Measurements from ENCODE around the gene CPSF4. TPM values are rescaled to one million over a fixed set of nuclear protein-coding genes. Genes with fewer than 3 reads are reported as not detected.
A peak's percentile ranks its signal among the peaks of the same experiment; 100 is the strongest.

Gene CPSF4
- polyA plus RNA-seq, 3 donors: 11.6 to 56.3 (median 12.3) TPM

DNA sequence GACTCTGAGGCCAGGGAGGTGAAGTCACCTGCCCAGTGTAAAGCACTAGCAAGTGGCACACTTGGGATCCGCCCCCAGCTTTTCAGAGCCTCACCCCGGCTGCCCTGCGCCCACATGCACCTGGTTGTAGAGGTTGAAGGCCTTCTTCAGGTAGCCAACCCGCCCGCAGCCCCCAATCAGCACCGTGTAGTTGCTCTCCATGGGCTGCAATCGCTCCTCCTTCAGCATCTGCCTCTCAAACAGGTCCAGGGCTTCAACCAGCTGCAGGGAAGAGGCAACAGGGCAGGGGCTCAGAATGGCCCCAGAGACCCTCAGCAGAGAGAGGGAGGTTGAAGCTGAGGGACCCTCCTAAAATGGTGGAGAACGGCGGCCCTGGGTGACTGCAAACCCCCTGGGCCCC lies 5.6 kb upstream of the CPSF4 start:
- peak overlapping the region in 1 of 7 donors; percentile 6 for H3K27ac Mint-ChIP-seq
- Histone ChIP-seq H3K27me3 (ENCODE audit: control insufficient read depth in 2 of 2, insufficient read depth in 2 of 2, low read length in 2 of 2) (no peaks in the 10 kb centered on the region), H3K4me3 (replicated peaks in 1 of 3; ENCODE audit: low read depth in 2 of 3, low read length in 3 of 3) (no peak overlapping the region), H3K27ac (ENCODE audit: low read depth in 1 of 2, low read length in 2 of 2) (no peak overlapping the region), H3K4me2 (replicated peaks; ENCODE audit: extremely low read depth, low read length, poor library complexity, severe bottlenecking) (no peak overlapping the region), H3K9me3 (replicated peaks in 1 of 2; ENCODE audit: control insufficient read depth in 1 of 2, insufficient read depth in 1 of 2, low read length in 2 of 2) (no peaks in the 10 kb centered on the region), H3K36me3 (replicated peaks in 1 of 2; ENCODE audit: control insufficient read depth in 1 of 2, insufficient read depth in 2 of 2, low read length in 2 of 2) (peaks cover 59 to 66% of the 10 kb centered on the region in 2 donors), H4K20me1 (ENCODE audit: insufficient read depth, low read length) (no peaks in the 10 kb centered on the region), H3K79me2 (ENCODE audit: insufficient read depth, low read length) (peaks cover 8% of the 10 kb centered on the region), H2AFZ (ENCODE audit: insufficient read depth, low read depth, low read length, poor library complexity, severe bottlenecking) (no peak overlapping the region), H3K4me1 (ENCODE audit: control insufficient read depth in 1 of 2, insufficient read depth in 2 of 2, low read length in 2 of 2) (peaks cover 7 to 10% of the 10 kb centered on the region in 2 donors), H3K9ac (ENCODE audit: insufficient read depth, low read length, poor library complexity, severe bottlenecking) (no peak overlapping the region)
- WGBS (ENCODE audit: insufficient coverage): no CpG with 5 or more reads among the region's 9 CpGs
- H3K36me3 Mint-ChIP-seq: peaks cover 51 to 61% of the 10 kb centered on the region in 2 donors
- H3K9me3 Mint-ChIP-seq: no peaks in the 10 kb centered on the region
- no peak for DNase-seq
- H3K4me1 Mint-ChIP-seq: peaks cover 11% of the 10 kb centered on the region
- no peak overlapping the region for H3K4me3 Mint-ChIP-seq
- H3K27me3 Mint-ChIP-seq (ENCODE audit: low read depth in 3 of 3): no peaks in the 10 kb centered on the region
- intact Hi-C loops (cut with micrococcal nuclease): no loop called here
- TF ChIP-seq, protein P1, sequence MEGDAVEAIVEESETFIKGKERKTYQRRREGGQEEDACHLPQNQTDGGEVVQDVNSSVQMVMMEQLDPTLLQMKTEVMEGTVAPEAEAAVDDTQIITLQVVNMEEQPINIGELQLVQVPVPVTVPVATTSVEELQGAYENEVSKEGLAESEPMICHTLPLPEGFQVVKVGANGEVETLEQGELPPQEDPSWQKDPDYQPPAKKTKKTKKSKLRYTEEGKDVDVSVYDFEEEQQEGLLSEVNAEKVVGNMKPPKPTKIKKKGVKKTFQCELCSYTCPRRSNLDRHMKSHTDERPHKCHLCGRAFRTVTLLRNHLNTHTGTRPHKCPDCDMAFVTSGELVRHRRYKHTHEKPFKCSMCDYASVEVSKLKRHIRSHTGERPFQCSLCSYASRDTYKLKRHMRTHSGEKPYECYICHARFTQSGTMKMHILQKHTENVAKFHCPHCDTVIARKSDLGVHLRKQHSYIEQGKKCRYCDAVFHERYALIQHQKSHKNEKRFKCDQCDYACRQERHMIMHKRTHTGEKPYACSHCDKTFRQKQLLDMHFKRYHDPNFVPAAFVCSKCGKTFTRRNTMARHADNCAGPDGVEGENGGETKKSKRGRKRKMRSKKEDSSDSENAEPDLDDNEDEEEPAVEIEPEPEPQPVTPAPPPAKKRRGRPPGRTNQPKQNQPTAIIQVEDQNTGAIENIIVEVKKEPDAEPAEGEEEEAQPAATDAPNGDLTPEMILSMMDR (IDR thresholded peaks at IDR 0.05): no peak

DNA sequence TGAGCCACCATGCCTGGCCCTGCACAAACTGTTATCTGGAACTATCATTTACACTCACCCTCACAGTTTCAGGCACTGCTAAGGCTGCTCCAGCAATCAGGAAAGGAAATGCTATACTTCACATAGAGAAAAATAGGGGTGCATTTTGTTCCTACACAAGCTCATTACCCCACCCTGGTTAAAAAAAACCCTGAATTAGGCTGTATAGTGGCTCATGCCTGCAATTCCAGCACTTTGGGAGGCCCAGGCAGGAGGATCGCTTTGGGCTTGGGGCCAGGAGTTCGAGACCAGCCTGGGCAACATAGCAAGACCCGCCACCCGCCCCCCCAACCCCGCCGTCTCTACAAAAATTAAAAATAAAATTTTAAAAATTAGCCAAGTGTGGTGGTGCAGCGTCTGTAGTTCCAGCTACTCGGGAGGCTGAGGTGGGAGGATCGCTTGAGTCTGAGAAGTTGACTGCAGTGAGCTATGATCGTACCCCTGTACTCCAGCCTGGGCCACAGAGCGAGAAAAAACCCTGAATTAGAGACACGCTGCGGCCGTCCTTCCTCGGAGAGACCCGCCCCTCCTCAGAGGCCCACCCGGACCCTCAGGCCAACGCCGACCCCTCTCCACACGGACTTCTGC lies 684 bp upstream of the CPSF4 start:
- H3K4me1 ChIP-seq (ENCODE audit: control insufficient read depth in 1 of 2, insufficient read depth in 2 of 2, low read length in 2 of 2): peaks cover 21 to 23% of the 10 kb centered on the region in 2 donors
- peak overlapping the region; percentile 59 to 84 (median 83) for H3K4me3 ChIP-seq (replicated peaks in 1 of 3; ENCODE audit: low read depth in 2 of 3, low read length in 3 of 3)
- intact Hi-C loops (cut with micrococcal nuclease): no loop called here
- no peaks in the 10 kb centered on the region for H3K9me3 Mint-ChIP-seq
- WGBS (ENCODE audit: insufficient coverage): 0% methylated on average over 10 of the region's 20 CpGs
- H3K27me3 ChIP-seq (ENCODE audit: control insufficient read depth in 2 of 2, insufficient read depth in 2 of 2, low read length in 2 of 2): no peaks in the 10 kb centered on the region
- no peaks in the 10 kb centered on the region for H3K9me3 ChIP-seq (replicated peaks in 1 of 2; ENCODE audit: control insufficient read depth in 1 of 2, insufficient read depth in 1 of 2, low read length in 2 of 2)
- peak overlapping the region; percentile 66 to 88 for H3K27ac ChIP-seq (ENCODE audit: low read depth in 1 of 2, low read length in 2 of 2)
- TF ChIP-seq, protein P1 (IDR thresholded peaks at IDR 0.05): no peak
- peaks cover 35% of the 10 kb centered on the region for H3K79me2 ChIP-seq (ENCODE audit: insufficient read depth, low read length)
- peak overlapping the region; percentile 96 to 98 for H3K4me3 Mint-ChIP-seq
- peaks cover 26% of the 10 kb centered on the region for H3K4me1 Mint-ChIP-seq
- peak overlapping the region; percentile 87 for H3K9ac ChIP-seq (ENCODE audit: insufficient read depth, low read length, poor library complexity, severe bottlenecking)
- peak overlapping the region; percentile 86 for H3K4me2 ChIP-seq (replicated peaks; ENCODE audit: extremely low read depth, low read length, poor library complexity, severe bottlenecking)
- H3K27ac Mint-ChIP-seq: peak overlapping the region; percentile 88 to 96 (median 95)
- H3K27me3 Mint-ChIP-seq (ENCODE audit: low read depth in 3 of 3): no peaks in the 10 kb centered on the region
- peaks cover 22 to 32% of the 10 kb centered on the region in 2 donors for H3K36me3 ChIP-seq (replicated peaks in 1 of 2; ENCODE audit: control insufficient read depth in 1 of 2, insufficient read depth in 2 of 2, low read length in 2 of 2)
- H2AFZ ChIP-seq (ENCODE audit: insufficient read depth, low read depth, low read length, poor library complexity, severe bottlenecking): peak overlapping the region; percentile 99
- peaks cover 20 to 40% of the 10 kb centered on the region in 2 donors for H3K36me3 Mint-ChIP-seq
- DNase-seq: no peak
- H4K20me1 ChIP-seq (ENCODE audit: insufficient read depth, low read length): peaks cover 11% of the 10 kb centered on the region
